GM21737 (cell line): Measurements from ENCODE around the gene C10orf105.

Experiments
- ATAC-seq: cut with Tn5 transposase; IDR thresholded peaks from one replicate; pipeline ENCODE4 v1.9.1; 2021; ENCODE audit warnings: mild to moderate bottlenecking, moderate library complexity; ENCODE audit not compliant: unreplicated experiment

The C10orf105 gene

DNA sequence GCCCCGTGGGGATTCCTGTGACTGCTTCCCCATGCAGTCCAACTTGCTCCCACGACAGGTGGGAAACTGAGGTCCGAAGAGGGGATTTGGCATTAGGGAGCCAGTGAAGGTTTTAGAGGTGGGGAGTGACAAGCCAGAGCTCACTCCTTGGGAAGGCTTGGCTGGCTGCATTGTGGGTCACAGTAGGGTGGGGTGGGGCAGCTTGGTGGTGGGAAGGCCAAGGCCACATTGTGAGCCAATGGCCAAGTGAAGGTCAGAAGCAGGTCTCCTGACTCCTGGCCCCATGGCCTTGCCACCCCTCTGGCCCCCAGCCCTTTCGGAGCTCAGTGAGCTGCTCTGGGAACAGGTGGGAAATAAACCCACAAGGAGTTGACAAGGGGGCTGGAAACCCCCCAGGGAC, 2.5 kb downstream of the C10orf105 start:
- no peak for ATAC-seq

DNA sequence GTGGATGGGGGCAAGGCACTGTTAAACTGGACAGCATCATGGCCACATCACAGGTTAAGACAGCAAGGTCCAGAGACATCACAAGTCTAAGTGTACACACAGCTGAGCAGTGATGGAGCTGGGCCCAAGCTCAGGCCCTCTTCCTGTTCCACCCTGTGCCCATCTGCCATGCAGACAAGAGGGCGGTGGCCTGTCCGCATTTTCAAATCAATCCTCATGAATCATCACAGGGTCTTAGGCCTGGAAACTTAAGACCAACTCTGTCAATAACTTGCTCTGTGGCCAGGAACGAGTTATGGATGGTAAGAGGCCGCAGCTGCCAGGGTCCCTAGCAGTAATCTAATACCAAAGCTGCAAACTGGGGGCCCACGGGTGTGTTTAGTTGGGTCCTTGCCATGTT, 3.2 kb downstream of the C10orf105 start:
- no peak for ATAC-seq

DNA sequence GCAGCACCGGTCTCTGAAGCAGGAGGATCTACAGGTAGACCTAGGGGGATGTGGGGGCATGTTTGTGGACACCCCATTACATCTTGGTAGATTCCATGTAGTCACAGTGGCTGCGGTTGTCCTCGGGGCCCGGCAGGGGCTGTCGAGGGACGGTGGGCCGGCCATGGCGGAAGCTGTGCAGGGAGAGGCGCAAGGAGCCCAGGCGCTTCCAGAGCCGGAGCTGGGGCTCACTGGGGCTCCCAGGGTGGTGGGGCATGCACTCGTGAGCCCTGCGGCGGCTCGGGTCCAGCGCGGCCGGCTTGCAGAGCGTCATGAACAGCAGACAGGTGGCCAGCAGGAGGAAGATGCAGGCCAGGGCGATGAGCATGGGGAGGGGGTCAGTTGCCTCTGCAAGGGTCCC, 3.7 kb downstream of the C10orf105 start:
- no peak for ATAC-seq

DNA sequence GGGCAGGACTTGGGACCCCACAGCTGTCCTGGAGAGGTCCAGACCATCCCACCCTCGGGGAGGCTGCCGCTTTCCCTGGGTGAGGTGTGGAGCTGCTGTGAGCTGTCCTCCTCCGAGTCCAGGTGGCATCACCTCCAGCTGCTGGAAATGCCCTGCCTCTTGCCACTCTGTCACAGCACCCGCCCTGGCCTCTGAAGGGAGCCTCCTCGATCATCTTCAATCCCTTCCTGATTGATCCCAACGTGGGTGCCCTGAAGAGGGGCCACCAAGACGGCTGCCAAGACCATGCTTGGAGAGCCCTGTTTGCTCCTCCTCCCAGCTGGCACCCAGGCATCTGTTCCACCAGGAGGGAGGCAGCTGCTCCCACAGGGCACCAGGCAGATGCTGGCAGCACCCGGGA, 4.6 kb downstream of the C10orf105 start:
- no peak for ATAC-seq

DNA sequence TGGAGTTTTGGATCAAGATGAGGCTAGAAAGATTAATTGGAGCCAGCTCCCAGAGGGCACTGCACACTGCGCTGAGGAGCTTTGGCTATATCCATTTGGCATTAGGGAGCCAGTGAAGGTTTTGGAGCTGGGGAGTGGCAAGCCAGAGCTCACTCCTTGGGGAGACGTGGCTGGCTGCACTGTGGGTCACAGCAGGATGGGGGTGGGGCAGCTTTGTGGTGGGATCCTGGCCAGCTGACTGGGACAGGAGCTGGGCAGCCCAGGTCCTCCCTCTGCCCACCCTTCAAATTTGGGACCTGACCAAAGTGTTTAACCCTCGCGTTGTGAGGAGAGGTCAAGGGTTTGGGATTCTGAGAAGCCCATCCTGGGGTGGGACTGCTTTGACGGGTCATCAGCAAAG, 5.0 kb downstream of the C10orf105 start:
- ATAC-seq = no peak

DNA sequence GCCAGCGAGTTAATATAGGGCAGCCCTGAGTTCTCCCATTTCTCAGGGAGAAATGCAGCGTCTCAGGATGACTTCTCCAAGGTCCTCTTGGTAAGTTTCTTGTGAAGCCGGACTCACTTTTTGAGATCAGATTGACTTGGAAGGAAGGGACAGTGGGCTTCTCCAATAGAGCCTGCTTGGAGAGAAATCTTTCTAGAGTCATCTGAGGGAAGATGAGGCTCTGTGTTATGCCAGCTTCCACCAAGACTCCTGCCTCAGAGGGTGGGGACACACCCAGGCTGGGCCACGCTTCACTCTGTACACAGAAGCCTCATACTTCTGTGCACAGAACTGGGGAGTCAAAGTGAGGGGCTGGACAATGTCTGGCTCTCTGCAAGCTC, 5.6 kb downstream of the C10orf105 start:
- no peak for ATAC-seq

DNA sequence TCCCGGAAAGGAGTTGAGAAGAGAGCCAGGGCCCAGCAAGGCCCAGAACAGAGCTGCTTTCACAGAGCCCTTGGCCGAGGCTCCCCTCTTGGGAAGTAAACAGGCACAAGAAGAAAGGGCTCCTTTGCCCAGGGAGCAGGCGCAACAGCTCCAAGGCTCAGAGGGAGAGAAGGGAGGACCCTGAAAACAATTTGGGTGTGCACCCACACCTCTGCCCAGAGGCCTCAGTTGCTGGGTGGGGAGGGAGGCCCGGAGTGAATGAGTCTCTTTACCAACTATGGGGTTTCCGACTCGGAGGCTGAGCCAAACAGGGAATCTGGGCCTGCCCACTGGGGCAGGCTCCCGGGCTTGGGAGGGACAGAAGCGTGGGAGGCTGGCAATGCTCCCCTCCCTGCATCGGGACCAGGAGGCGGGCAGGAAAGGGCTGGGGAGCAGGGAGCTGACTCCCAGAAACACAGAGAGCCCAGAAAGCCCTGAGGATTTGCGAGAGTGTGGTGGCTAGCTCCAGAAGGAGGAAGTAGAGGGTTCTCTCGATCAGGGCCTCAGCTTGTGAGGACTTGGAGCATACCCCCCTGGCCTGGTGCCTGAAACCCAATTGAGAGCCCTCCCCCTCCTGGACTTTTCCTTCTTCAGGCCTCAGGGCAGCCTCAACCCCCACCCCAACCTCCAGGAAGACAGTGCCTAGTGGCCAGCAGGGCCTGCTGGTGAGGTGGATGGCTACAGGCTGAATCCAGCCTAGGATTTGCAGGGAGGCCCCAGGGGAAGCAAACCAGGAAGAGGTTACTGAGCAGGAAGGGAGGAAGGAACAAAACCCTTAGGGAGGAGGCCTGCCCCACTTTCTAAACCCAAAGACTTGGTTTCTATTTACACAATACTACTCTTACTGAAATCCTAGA, 6.2 kb downstream of the C10orf105 start:
- ATAC-seq = no peak

DNA sequence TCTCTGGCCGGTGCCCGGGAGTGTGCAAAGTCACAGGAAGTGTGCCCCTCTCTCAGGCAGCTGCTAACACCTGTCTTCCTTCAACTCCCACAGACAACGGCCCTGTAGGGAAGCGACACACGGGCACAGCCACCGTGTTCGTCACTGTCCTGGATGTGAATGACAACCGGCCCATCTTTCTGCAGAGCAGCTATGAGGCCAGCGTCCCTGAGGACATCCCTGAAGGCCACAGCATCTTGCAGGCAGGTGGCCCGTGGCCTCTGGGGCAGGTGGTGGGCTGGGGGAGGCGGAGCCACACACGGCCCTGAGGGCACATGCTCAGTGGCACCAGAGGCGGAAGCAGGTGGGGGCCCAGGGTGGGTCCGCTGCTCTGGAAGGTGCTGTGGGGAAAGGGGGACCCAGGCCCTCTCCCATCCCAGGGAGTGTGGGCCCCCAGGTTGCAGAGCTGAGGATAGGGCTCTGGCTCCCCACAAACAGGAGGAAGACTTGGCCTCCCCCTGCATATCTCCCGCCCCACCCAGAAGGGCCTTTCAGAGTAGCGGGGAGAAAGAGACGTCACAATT, 6.9 kb downstream of the C10orf105 start:
- no peak for ATAC-seq

DNA sequence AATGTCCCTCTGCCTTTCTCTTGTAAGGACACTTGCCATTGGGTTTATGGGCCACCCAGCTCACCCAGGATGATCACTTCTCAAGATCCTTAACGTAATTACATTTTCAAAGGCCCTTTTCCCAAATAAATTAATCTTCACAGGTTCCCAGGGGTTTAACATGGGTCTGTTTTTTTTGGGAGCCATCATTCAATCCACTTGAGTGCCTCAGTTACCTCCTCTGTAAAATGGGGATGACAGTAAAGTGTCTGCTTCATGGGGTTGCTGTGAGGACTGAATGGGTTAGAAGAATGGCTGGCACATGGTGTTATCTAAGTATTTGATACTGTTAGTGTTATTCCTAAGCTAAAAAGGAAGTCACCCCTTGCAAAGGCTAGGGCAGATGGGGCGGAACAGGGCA, 7.4 kb downstream of the C10orf105 start:
- ATAC-seq = no peak

DNA sequence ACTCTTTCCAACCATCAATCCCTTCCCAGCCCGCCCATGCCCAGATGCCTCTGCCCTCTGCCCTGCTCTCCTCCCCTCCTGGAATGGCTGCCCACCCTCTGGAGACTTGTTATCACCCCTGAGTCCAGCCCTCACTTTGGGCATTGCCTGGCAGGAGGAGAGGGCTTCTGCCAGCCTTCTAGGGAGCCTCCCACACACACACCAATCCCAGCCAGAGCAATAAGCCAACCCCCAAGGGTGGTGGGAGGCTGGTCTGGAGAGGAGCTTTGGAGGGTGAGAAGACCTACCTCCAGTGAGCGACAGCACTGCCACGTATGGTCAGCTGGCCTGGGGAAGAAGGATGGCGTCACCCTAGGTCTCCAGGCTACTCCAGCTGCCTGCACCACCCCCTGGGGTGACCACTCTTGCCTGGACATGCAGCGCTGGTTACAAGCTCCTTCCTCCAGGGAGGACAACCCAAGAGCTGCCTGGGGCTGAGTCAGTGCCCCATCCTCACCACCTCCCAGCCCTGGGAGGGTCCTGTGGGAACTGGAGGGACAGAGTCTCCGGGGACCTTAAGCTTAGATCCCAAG, 8.4 kb downstream of the C10orf105 start:
- ATAC-seq = no peak

DNA sequence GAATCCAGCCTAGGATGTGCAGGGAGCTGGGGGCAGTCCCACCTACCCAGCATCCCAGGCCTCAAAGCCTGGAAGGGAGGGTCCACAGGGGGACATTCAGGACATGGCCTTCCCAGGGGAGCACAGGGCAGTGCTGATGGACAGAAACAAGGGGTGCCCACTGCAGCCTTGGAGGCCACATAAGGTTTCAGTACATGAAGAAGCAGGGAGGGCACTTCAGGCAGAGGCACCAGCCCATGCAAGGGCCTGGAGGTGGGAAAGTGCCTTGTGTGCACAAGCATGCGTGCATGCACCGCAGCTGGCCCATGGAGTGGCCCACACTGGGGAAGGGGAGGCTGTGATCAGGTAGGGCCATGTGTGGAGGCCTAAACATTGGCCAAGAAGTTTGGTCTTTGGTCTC, 9.1 kb downstream of the C10orf105 start:
- ATAC-seq = no peak

DNA sequence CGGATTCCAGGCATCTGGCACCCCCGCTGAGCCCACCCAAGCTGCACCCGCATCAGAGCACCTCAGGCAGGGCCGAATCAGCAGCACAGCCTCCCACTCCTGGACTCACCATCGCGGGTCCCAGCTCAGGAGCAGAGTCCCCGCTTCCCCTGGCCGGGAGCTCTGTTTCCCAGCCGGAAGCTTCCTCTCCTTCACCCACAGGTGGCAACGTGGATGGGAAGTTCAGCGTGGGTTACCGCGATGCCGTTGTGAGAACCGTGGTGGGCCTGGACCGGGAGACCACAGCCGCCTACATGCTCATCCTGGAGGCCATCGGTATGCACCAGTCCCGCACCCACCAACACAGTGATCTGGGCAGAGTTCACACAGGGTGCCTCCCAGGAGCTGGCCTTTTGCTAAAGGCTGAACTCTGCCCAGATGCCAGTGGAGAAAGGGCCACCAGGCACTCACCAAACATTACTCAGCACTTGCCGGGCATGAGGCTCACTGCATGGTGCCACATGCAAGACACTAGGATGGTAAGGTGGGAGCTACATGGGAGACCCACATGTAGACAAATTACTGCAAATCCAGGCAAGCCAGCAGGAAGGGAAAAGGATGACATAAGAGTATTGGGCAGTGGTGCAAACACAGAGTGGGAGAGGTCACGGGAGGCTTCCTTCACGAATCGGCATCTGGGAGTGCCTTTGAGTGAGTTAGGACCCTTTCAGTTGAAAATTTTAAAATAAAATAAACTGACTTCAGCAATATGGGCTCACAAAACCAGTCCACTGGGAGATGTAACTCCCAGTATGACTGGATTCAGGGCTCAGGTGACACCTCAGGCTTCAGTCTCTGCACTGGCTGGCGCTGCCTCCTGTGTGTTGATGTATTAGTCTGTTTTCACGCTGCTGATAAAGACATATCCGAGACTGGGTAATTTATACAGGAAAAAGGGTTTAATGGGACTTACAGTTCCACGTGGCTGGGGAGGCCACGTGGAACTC, 10.4 kb downstream of the C10orf105 start:
- ATAC-seq = no peak

DNA sequence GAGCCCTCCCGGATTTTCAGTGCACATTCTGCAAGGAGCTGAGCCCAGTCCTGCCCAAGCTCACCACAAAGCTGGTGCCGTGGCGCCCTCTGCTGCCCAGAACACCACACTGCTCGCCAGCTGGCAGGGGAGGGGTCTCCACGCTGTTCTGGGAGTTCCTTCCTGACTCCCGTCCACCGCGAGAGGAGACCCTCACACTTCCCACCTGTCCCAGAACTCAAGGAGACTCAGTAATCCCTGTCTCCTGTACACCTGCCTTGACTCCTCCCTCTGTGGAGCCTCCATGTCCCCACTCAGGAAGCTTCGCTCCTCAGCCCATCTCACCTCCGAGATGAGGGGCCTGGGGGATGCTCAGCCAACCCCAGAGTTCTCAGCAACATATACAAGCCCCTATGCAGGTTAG, 11.3 kb downstream of the C10orf105 start:
- no peak for ATAC-seq

DNA sequence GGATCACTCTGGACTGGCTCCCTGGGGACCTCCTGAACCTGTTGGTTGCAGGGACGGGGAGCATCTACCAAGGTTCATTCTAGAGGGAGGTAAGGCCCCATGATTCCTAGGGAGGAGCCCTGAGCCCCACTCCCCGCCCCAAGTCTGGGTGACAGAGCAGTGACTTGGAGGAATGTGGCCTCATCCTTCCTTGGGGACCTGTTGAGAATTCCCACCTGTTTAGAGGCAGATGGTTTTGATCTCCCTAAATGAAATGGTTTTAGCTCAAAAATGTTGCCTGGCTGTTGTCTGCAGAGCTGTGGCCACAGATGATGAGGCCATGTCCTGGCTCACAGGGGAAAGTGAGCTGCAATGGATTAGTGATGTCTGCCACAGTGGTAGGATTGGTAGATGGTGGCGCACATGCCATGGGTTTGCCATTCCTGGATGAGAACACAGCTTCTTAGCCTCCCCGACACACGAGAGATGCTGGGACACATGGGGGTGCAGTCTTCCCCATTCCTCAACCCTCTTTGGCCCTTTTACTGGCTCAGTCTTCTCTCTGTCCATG, 12.3 kb downstream of the C10orf105 start:
- ATAC-seq = no peak

DNA sequence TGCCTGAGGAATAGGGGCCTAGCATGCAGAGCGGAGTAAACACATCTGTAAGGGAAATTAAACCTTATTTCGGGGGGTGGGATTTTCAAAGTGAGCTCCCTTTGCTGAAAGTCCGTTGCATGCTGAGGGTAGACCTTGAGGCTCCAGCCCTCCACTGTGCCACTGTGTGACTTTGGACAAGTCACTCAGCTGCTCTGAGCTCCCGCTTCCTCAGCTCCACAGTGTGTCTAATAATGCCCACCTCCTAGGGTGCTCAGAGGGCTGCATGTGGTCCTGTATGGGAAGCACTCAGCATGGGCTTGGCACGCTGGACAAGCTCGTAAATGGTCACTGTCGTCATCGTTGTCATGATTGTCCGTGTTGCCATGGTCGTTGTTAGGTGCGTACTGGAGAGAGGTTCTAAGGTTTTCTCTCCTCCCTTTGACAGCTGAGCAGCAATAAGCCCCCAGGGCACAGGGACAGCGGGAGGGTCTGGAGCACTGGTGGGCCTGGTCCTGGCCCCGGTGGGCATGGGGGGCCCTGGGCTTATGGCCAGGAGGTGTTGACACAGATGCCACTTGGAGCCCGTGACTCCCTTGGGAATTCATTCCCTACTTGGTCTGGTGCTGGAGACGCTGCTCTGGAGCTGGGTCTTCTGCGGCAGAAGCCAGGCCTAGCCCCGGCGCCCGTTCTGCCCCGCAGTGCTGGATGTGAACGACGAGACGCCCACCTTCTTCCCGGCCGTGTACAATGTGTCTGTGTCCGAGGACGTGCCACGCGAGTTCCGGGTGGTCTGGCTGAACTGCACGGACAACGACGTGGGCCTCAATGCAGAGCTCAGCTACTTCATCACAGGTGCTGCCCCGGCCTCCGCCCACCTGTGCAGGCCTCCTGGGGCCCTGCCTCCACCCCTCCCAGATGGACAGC, 13.1 kb downstream of the C10orf105 start:
- ATAC-seq = no peak

DNA sequence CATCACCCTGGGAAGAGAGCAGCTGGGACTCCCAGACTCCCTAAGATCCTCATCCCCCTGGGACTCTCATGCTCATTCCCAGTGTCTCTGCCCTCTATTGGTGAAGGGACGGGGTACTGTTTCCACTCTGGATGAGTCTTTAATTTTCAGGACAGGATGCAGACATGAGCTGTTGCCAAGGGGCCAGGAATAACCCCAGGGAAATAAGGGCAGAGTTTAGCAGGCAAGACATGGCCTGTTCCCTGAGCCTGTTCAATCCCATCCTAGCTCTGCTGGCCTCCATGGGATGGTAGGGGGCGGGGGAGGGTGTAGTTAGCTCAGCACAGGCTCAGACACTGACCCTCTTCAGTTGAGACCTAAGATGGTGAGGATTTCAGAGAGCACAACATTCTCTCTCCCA, 14.0 kb downstream of the C10orf105 start:
- ATAC-seq = no peak

DNA sequence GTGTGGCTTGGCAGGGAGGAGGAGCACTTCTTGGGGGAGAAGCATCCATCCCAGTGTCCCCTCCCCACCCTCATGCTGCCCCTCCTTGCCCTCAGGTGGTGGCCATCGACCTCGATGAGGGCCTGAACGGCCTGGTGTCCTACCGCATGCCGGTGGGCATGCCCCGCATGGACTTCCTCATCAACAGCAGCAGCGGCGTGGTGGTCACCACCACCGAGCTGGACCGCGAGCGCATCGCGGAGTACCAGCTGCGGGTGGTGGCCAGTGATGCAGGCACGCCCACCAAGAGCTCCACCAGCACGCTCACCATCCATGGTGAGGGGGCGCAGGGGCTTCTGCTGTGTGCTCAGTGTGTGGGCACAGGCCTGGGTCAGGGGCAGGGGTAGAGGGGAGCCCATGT, 14.8 kb downstream of the C10orf105 start:
- ATAC-seq = no peak

DNA sequence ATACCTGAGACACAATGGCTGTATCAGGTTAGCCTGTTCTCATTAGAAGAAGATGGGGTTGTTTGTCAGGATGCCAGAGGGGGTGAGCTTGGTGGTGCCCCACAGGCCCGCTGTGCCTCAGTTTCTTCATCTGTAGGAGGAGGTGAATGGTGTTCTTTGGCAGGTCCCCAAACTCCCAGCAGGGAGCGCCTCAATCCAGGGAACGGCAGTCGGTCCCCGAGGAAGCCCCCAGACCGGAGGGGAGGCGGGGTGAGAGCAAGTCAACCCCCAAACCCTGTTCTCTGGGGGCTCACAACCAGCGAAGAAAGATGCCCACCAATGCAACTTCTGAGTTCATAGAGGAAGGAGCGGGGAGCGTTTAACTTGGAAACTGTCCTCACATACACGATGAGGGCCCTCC, 16.0 kb downstream of the C10orf105 start:
- no peak for ATAC-seq

DNA sequence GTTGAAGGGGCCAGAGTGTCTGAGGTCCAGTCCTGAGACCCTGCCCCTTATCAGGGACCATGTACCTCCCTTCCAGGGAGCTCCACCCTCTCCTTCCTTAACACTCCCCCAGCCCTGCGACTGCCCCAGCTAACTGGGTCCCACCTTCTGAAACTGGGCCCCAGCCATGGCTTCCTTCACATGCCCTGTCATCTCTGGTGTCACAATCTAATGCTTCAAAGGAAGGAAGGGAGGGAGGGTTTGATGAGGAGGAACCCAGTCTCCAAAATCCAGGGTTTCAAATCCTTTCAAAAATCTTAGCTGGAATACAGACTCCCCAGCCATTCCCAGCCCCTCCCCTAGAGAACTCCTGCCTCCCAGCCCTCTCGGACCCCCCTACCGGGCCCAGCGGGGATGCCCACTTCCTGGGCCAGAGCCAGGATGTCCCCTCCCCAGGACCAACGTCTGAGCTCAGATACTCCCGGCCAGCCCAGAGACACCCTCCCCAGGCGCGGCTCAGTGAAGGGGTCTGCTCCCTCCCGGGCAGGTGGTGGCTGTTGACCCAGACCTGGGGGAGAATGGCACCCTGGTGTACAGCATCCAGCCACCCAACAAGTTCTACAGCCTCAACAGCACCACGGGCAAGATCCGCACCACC, 18.0 kb downstream of the C10orf105 start:
- no peak for ATAC-seq
